HEK293T (cell line): ENCODE data around the gene TEX2.
"Not testable (repeated sequence)": the region's sequence is repeated elsewhere in the genome, so short reads cannot be mapped to it uniquely, and the experiment has no call there.

Experiments
- CTCF ChIA-PET: fragments of 350-600 bp; formaldehyde crosslinking; extraction: SDS; loops from one replicate; lab custom pipeline; 2021; ENCODE audit warnings: antibody characterized with exemption, inconsistent platforms; lab: Yijun Ruan, JAX
- POLR2A ChIA-PET: fragments of 350-600 bp; formaldehyde crosslinking; extraction: SDS; loops from one replicate; lab custom pipeline; 2020; ENCODE audit warnings: antibody characterized with exemption, inconsistent platforms; lab: Yijun Ruan, JAX
- DNase-seq: peaks from one replicate; pipeline ENCODE4 v3.0.0; 2012; ENCODE audit warnings: mixed read lengths; ENCODE audit errors: extremely low spot score
- ARNT ChIP-seq: fragments of 450-650 bp; IDR thresholded peaks from 2 replicates; pipeline ENCODE4 v1.6.1; 2017; ENCODE audit warnings: mild to moderate bottlenecking
- BHLHE40 ChIP-seq: fragments of 450-650 bp; IDR thresholded peaks from 2 replicates; pipeline ENCODE4 v1.6.1; 2016; ENCODE audit warnings: mild to moderate bottlenecking, moderate library complexity, borderline replicate concordance
- CTBP1 ChIP-seq: fragments of 450-650 bp; IDR thresholded peaks from 2 replicates; pipeline ENCODE4 v1.6.1; 2016; ENCODE audit warnings: borderline replicate concordance
- ELF4 ChIP-seq: fragments of 450-650 bp; IDR thresholded peaks from 2 replicates; pipeline ENCODE4 v1.6.1; 2017; ENCODE audit warnings: antibody characterized with exemption
- FOXA1 ChIP-seq: fragments of 450-650 bp; IDR thresholded peaks from 2 replicates; pipeline ENCODE4 v1.6.1; 2016; ENCODE audit warnings: mild to moderate bottlenecking
- FOXK2 ChIP-seq: fragments of 450-650 bp; IDR thresholded peaks from 2 replicates; pipeline ENCODE4 v1.6.1; 2016; ENCODE audit warnings: mild to moderate bottlenecking
- FOXM1 ChIP-seq: fragments of 450-650 bp; IDR thresholded peaks from 2 replicates; pipeline ENCODE4 v1.6.1; 2017; ENCODE audit warnings: mild to moderate bottlenecking, borderline replicate concordance
- HDGF ChIP-seq: fragments of 450-650 bp; IDR thresholded peaks from 2 replicates; pipeline ENCODE4 v1.6.1; 2017; ENCODE audit warnings: antibody characterized with exemption, borderline replicate concordance
- L3MBTL2 ChIP-seq: fragments of 450-650 bp; conservative IDR thresholded peaks from 2 replicates; pipeline ENCODE4 v1.6.1; 2016; ENCODE audit warnings: mild to moderate bottlenecking
- LEF1 ChIP-seq: fragments of 450-650 bp; IDR thresholded peaks from 2 replicates; pipeline ENCODE4 v1.6.1; 2017; ENCODE audit warnings: mild to moderate bottlenecking, borderline replicate concordance
- NFRKB ChIP-seq: fragments of 450-650 bp; IDR thresholded peaks from 2 replicates; pipeline ENCODE4 v1.6.1; 2016; ENCODE audit warnings: mild to moderate bottlenecking, moderate library complexity
- PKNOX1 ChIP-seq: fragments of 450-650 bp; IDR thresholded peaks from 2 replicates; pipeline ENCODE4 v1.6.1; 2016
- SP1 ChIP-seq: fragments of 450-650 bp; IDR thresholded peaks from 2 replicates; pipeline ENCODE4 v1.6.1; 2017
- SUZ12 ChIP-seq: fragments of 450-650 bp; IDR thresholded peaks from 2 replicates; pipeline ENCODE4 v1.6.1; 2016; ENCODE audit warnings: mild to moderate bottlenecking
- TARDBP ChIP-seq: fragments of 450-650 bp; IDR thresholded peaks from 2 replicates; pipeline ENCODE4 v1.6.1; 2016
- ZNF384 ChIP-seq: fragments of 450-650 bp; IDR thresholded peaks from 2 replicates; pipeline ENCODE4 v1.6.1; 2016

The TEX2 gene

GRCh38 chr17:64192589-64192988 is 70.5 kb downstream of the TEX2 start:
- CTCF ChIA-PET: interaction anchor here (0.7 kb wide), 1 partner anchor 208 kb away, joined by 4 read pairs; no protein-coding TSS in a partner anchor
- no peak for DNase-seq
- POLR2A ChIA-PET: no interaction called here
- TF ChIP-seq FOXA1 (no peak), ARNT (no peak), LEF1 (no peak), ZNF384 (no peak), PKNOX1 (no peak), SUZ12 (no peak), NFRKB (no peak), SP1 (no peak), CTBP1 (no peak), FOXK2 (no peak), BHLHE40 (no peak), FOXM1 (no peak), TARDBP (no peak), L3MBTL2 (no peak), ELF4 (no peak), HDGF (no peak)

- TF ChIP-seq SUZ12 (no peak), HDGF (no peak), FOXA1 (no peak), SP1 (no peak), FOXK2 (no peak), PKNOX1 (no peak), FOXM1 (no peak), BHLHE40 (no peak), TARDBP (no peak), L3MBTL2 (no peak), NFRKB (no peak), ARNT (no peak), ZNF384 (no peak), CTBP1 (no peak), LEF1 (no peak)
- ChIA-PET POLR2A (no interaction called here), CTCF (no interaction called here)
- DNase-seq: no peak
Observed at GRCh38 chr17:64190472-64190871, 72.6 kb downstream of the TEX2 start.

GRCh38 chr17:64188088-64188487 is 75.0 kb downstream of the TEX2 start:
- POLR2A ChIA-PET: interaction anchor here (1.0 kb wide), 1 partner anchor 9 kb away, joined by 3 read pairs; no protein-coding TSS in a partner anchor
- DNase-seq: no peak
- no peak for TF ChIP-seq SP1
- TF ChIP-seq LEF1: no peak
- TF ChIP-seq TARDBP: no peak
- no peak for TF ChIP-seq HDGF
- TF ChIP-seq NFRKB: no peak
- no peak for TF ChIP-seq PKNOX1
- TF ChIP-seq ZNF384: no peak
- TF ChIP-seq ARNT: no peak
- CTCF ChIA-PET: no interaction called here

GRCh38 chr17:64187093-64187895 is 75.8 kb downstream of the TEX2 start:
- no peak for DNase-seq
- CTCF ChIA-PET: no interaction called here
- POLR2A ChIA-PET: interaction anchor here (1.0 kb wide), 1 partner anchor 9 kb away, joined by 3 read pairs; no protein-coding TSS in a partner anchor
- TF ChIP-seq L3MBTL2 (0 out of 2 replicates have a peak, but pooled peaks have one; percentile 41), ELF4 (no peak)

- DNase-seq: no peak
- CTCF ChIA-PET: no interaction called here
- POLR2A ChIA-PET: no interaction called here
- no peak for TF ChIP-seq LEF1
- TF ChIP-seq BHLHE40: no peak
- TF ChIP-seq CTBP1: no peak
- TF ChIP-seq HDGF: no peak
- no peak for TF ChIP-seq SUZ12
- no peak for TF ChIP-seq PKNOX1
- TF ChIP-seq FOXM1: no peak
Observed at GRCh38 chr17:64186171-64187092, 76.6 kb downstream of the TEX2 start.

GRCh38 chr17:64185557-64185956 is 77.5 kb downstream of the TEX2 start:
- DNase-seq, CTCF ChIA-PET, POLR2A ChIA-PET: not testable (repeated sequence)
